ENCODE results near the gene PRKN.

DNA sequence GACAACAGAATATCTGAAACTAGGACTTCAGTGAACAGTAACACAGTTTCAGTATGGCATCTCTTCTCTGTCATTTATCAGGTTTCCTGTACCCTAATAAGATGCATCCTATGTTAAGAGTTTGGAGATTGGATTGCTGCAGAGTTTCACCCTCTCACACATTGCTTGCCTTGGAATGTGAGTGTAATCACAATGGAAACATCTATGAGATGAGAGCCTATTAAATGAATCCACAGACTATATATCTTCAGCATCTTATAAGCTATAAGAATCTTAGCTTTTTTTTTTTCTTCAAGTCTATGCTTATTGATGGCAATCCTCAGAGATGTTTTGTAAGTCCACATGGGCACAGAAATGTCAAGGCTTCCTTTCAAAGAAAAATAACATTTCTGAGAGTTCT is 292.5 kb downstream of the PRKN start:
- TF ChIP-seq POLR2A (IDR thresholded peaks at IDR 0.05) = no peak
- TF ChIP-seq, protein P1, sequence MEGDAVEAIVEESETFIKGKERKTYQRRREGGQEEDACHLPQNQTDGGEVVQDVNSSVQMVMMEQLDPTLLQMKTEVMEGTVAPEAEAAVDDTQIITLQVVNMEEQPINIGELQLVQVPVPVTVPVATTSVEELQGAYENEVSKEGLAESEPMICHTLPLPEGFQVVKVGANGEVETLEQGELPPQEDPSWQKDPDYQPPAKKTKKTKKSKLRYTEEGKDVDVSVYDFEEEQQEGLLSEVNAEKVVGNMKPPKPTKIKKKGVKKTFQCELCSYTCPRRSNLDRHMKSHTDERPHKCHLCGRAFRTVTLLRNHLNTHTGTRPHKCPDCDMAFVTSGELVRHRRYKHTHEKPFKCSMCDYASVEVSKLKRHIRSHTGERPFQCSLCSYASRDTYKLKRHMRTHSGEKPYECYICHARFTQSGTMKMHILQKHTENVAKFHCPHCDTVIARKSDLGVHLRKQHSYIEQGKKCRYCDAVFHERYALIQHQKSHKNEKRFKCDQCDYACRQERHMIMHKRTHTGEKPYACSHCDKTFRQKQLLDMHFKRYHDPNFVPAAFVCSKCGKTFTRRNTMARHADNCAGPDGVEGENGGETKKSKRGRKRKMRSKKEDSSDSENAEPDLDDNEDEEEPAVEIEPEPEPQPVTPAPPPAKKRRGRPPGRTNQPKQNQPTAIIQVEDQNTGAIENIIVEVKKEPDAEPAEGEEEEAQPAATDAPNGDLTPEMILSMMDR (IDR thresholded peaks at IDR 0.05) = no peak
- TF ChIP-seq POLR2AphosphoS5 (IDR thresholded peaks at IDR 0.05) = no peak
- TF ChIP-seq EP300 (IDR thresholded peaks at IDR 0.05; ENCODE audit: low read depth) = no peak
